DMS 273 treated with DMSO at 0.1 percent for 48 hours (cell line): ENCODE results near the gene TFCP2L1.
"Not testable (repeated sequence)": the region's sequence is repeated elsewhere in the genome, so short reads cannot be mapped to it uniquely, and the experiment has no call there.

ENCODE experiments used
- DNase-seq: peaks from one replicate; lab custom pipeline; 2025; lab: John Stamatoyannopoulos, UW

TFCP2L1 gene

GRCh38 chr2:121284463-121285449 is at the start of gene TFCP2L1:
TFCP2L1 (minus strand) TSS chr2:121285202; CDS start chr2:121285109, 93 bp downstream.
- DNase-seq = no peak

DNA sequence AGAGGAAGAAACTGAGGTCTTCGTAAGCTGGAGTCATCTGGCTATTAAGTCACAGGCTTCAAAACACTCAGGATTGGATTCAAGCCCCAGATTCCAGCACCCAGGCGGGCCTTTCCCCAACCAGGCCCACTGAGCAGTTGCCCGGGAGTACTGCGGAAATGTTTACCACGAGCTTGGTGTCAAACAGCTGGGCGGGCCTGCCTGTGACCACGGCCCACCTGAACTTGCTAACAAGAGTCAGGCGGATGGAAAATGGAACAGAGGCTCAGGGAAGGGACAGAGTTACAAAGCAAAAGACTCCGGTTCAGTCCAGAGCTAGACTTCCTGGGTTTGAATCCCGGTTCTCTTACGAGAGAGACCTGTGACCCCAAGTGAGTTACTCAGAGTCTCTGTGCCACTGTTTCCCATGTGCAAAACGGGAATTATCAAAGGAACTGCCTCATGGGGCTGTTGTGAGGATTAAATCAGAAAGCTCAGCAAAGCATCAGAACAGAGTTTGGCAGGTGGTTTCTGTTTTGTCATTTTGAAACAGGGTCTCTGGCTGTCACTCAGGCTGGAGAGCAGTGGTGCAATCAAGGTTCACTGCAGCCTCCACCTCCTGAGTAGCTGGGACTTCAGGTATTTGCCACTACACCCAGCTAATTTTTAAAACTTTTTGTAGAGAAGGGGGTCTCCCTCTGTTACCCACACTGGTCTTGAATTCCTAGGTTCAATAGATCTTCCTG is 49.0 kb upstream of the TFCP2L1 start:
- no peak for DNase-seq

DNA sequence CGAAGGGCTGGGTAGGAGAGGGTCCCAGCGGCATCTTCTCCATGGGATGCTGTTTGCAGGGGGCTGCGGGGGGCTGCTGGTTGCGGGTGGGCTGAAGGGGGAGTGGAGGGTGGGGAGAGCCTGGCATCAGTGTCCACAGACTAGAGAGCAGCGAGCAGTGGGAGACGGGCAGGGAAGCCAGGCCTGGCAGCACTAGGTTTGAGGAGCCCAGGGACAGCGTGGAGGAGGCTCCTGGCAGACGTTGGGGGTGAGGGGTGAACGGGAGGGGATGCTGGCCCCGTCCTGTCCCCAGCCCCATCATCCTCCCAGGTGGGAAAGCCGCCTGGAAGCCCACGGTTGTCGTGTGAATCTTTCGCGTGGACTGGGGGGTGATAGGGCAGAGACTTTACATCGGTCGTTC is 48.2 kb upstream of the TFCP2L1 start:
- no peak for DNase-seq

- not testable (repeated sequence) for DNase-seq
Observed at GRCh38 chr2:121331324-121331723, 46.3 kb upstream of the TFCP2L1 start.

GRCh38 chr2:121330921-121331320 is 45.9 kb upstream of the TFCP2L1 start:
- no peak for DNase-seq

DNA sequence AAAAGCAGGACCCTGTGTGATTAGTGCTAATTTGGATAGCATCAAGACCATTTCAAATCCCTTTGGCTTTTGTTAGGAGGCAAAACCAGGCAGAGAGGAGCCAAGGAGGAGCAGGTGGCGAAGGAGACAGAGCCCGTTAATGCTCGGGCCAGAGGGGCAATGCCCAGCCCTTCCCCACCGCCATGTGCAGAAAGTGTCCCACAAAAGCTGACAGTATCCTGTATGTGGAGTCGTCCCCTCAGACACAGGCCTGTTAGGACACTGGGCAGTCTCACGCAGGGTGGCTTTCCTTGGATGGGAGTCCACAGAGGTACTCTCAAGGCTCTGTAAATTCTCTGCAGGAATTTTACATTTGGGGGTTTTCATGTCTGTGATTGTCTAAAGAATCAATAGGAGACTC is 44.8 kb upstream of the TFCP2L1 start:
- DNase-seq = no peak

GRCh38 chr2:121326628-121327027 is 41.6 kb upstream of the TFCP2L1 start:
- no peak for DNase-seq

DNA sequence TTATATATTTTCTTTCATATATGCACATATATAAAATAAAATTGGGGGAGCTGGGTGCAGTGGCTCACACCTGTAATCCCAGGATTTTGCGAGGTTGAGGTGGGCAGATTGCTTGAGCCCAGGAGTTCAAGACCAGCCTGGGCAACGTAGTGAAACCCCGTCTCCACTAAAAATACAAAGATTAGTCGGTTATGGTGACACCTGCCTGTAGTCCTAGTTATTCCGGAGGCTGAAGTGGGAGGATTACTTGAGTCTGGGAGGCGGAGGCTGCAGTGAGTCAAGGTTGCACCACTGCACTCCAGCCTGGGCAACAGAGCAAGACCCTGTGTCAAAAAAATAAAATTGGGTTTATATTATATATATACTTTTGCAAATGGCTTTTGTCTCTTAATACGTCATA is 39.6 kb upstream of the TFCP2L1 start:
- no peak for DNase-seq

GRCh38 chr2:121321476-121321875 is 36.5 kb upstream of the TFCP2L1 start:
- DNase-seq = no peak

DNA sequence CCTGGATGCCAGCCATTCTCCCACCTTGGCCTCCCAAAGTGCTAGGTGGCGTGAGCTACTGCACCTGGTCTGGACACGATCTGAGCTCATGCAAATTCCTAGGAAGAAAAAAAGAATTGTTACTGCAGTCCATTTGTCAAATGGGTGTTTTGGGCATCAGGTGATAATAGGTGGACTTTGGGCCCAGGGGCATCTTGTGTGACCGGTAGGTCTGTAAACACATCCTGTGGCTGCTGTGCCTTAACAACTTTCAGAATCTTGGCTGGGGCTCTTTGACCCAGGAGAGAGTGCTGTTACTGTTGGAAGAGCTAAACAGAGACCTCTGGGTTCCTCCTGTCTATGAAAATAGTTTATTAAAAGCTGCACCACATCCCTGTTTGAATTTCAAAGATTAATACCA is 34.9 kb upstream of the TFCP2L1 start:
- no peak for DNase-seq

GRCh38 chr2:121316986-121317385 is 32.0 kb upstream of the TFCP2L1 start:
- DNase-seq = no peak

- not testable (repeated sequence) for DNase-seq
Observed at GRCh38 chr2:121313701-121314100, 28.7 kb upstream of the TFCP2L1 start.

- no peak for DNase-seq
Observed at GRCh38 chr2:121309801-121310200, 24.8 kb upstream of the TFCP2L1 start.

- DNase-seq = no peak
Observed at GRCh38 chr2:121309323-121309722, 24.3 kb upstream of the TFCP2L1 start.

DNA sequence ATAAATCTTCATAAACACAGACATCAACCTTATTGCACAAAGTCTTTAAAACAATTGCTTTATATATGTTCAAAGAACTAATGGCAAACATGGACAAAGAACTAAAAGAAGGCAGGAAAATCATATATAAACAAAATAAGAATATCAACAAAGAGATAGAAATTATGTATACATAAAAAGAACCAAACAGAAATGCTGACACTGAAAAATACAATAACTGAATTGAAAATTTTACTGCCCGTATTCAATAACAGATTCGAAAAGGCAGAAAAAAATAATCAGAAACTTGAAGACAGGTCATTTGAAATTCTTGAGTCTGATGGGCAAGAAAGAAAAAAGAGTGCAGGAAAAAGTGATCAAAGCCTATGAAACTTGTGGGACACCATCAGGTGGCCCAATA is 22.0 kb upstream of the TFCP2L1 start:
- no peak for DNase-seq

DNA sequence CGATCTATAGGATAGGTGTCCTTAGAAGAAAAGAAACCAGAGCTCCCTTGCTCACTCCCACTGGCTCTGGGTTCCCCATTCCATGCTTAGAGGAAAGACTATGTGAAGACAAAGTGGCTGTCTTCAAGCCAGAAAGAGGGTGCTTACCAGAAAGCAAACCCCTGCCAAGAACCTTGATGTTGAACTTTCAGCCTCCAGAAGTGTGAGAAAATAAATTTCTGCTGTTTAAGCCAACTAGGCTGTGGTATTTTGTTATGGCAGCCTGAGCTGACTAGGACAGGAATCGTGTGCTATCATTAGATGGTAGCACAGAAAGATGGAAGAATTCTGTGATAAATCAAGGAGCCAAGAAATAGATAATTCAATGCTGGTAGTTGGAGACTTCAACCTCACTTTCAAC is 19.9 kb upstream of the TFCP2L1 start:
- DNase-seq = no peak

- DNase-seq = no peak
Observed at GRCh38 chr2:121303531-121304263, 18.7 kb upstream of the TFCP2L1 start.

- DNase-seq = not testable (repeated sequence)
Observed at GRCh38 chr2:121301190-121301589, 16.2 kb upstream of the TFCP2L1 start.

DNA sequence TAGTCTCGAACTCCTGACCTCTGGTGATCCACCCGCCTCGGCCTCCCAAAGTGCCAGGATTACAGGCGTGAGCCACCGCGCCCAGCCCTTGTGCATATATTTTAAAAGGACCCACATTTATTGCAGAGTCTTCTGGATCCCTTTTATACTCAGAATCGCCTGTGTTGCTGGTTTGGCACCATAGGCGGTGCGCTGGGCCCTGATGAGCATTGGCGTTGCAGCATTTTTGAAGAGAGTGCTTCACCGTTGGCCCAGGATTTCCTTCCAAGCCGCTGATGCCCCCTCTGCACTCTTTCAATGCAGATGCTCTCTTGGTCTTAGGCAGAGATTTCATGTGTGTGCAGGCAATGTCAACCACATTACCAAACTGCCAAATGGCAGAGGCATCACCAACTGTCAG is 13.5 kb upstream of the TFCP2L1 start:
- DNase-seq = no peak

GRCh38 chr2:121297866-121298265 is 12.9 kb upstream of the TFCP2L1 start:
- not testable (repeated sequence) for DNase-seq

DNA sequence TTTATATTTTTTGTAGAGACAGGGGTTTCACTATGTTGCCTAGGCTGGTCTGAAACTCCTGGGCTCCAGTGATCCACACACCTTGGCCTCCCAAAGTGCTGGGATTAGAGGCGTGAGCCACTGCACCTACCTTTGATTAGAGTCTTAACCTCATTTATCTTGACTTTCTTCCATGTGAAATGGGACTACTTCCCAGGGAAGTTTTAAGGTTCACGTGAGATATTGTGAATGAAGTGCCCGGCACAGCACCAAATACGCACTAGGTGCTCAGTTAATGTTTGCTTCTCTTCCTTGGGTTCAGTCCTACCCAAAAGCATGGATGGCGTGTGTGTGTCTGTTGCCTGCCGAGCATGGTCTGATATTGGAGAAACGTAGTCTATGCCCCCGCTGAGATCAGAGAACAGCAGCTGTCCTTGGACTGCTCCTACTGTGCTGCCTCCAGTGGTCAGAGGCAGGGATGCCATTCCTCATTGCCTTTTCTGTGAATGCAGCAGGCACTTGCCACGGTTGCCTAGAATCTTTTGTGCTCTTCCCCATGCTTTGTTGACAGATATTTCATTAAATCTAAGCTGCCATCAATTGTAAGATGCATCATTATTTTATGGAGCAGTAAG is 12.3 kb upstream of the TFCP2L1 start:
- DNase-seq = peak; percentile 57
